Measurements from ENCODE around the gene SPCS2.
"Not testable (repeated sequence)": the region's sequence is repeated elsewhere in the genome, so short reads cannot be mapped to it uniquely, and the experiment has no call there.

SPCS2 gene

DNA sequence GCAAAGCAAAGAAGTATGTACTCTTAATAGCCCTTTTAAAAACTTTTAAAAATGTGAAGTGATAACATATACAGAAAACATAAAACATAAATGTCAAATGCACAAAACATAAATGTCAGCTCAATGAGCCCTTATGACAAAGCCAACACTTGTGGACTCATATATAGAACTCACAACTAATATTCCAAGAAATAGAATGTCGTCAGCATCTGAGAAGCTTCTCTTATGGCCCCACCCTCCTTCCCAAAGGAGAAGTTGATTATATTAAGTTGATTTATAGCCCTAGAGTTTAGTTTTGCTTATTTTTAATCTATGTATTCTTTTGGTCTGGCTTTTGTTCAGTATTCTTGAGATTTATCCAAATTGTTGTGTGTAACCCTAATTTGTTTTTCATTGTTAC is 53.5 kb downstream of the SPCS2 start:
- DNase-seq, result no peak

DNA sequence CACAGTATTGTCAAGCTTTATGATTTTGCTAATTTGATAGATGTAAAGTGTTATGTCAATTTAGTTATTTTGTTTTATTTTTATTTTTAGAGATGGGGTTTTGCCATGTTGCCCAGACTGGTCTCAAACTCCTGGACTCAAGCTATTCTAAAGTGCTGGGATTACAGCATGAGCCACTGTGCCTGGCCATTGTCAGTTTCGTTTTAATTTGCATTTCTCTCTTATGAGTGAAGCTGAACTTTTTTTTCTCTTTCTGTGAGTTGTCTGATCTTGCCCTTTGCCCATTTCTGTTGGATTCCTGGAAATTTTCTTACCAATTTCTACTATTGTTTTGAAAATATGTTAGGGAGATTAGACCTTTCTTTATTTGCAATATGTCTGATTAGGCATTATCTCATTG is 55.1 kb downstream of the SPCS2 start:
- DNase-seq, result no peak

DNA sequence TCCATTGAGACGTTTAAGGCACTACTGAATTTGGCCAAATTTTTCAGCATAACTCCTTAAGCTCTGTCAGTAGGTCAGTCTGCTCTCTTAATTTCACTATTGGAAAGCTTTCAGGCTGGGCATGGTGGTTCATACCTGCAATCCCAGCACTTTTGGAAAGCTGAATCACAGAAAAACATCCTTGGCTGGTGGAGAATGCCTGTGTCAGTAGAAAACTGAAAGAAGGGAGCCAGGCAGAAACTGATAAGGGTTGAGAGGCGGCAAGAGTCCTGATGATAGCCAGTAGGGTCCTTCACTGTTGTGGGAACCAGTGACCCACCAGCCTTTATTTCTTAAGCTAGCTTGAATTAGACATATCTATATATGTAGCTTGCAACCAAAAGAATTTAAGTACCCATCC is 62.3 kb downstream of the SPCS2 start:
- no peak for DNase-seq

DNA sequence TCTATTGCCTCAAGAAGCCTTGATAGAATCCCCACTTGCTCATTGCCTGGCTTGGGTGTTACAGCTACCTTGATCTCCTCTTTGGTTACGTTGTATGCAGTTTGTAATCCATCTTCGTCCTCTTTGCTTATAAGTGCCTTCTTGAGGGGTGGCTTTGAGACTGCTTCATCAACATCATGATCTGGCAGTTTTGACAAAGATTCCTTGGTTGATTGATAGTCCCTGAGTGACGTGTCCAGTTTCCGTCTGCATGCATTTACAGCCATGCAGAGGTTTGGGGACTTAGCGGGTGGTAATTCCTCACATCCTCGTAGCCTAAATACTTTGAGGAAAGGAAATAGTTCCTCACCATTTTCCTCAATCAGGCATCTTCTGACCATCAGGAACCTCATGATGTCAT is 62.8 kb downstream of the SPCS2 start:
- DNase-seq, result no peak

DNA sequence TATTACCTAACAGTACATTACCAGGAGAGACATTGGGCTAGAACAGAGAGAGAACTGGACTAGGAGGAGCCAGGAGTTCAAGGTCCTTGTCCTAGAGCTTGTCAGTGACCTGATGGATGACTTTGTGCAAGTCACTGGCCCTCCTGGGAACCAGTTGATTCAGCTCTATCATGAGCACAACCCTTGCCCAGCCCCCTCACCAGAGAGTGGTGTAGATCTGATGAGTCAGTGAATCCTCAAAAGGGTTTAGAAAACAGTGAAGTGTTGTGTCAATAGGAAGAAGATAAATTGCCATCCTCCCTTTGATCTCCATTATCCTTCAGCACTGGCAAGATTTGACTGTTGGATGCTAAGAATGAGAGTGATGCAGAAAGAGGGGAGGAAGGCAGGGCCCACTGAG is 64.0 kb downstream of the SPCS2 start:
- no peak for DNase-seq

DNA sequence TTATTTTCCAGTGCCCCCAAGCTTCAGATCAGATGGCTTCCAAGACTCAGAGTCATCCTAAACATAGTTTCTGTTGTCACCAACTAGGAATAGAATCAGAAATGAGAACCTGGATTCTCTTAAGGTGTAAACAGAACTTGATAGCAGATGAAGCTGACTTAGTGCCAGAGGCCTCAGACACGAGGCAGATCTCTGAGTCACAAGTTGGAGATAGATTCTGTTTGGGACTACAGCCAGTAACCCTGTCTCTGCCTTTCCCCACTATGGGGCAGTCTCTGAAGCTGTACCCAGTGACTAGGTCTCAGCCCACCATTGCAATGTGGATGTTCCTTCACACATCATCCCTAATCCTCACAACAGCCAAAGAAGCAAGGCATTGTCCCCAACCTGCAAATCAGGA is 65.1 kb downstream of the SPCS2 start:
- no peak for DNase-seq

DNA sequence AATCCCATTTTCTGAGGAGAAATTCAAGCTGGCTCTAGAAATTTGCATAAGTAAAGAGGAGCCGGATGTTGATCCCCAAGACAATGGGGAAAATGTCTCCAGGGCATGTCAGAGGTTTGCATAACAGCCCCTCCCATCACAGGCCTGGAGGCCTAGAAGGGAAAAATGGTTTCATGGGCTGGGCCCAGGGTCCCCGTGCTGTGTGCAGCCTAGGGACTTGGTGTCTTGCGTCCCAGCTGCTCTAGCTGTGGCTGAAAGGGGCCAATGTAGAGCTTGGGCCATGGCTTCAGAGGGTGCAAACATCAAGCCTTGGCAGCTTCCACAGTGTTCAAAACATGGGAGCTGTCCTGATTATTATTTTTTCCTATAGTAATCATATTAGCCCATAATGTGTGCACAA is 70.1 kb downstream of the SPCS2 start:
- DNase-seq, result not testable (repeated sequence)

DNA sequence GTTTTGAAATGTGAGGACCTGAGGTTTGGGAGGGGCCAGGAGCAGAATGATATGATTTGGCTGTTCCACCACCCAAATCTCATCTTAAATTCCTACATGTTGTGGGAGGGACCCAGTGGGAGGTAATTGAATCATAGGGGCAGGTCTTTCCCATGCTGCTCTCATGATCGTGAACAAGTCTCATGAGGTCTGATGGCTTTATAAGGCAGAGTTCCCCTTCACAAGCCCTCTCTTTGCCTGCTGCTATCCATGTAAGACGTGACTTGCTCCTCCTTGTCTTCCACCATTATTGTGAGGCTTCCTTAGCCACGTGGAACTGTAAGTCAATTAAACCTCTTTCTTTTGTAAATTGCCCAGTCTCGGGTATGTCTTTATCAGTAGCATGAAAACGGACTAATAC is 71.3 kb downstream of the SPCS2 start:
- not testable (repeated sequence) for DNase-seq

DNA sequence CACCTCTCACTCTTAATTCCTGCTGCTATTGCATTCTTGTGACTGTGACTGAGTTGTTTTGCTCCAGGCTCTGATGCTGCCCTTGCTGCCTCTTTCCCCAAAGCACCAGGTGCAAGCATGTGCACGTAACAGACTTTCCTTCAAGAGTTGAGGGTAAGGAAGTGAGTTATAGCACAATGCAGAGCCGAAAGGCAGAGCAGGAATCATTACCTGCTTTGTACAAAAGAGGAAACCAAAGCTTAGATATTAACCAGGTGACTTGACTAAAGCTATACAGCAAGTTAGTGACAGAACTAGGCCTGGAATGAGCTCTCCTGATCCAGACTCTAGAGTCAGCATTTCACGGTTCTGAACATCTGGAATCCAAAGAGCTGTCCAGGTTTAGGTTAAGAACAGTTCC is 73.2 kb downstream of the SPCS2 start:
- DNase-seq, result no peak

DNA sequence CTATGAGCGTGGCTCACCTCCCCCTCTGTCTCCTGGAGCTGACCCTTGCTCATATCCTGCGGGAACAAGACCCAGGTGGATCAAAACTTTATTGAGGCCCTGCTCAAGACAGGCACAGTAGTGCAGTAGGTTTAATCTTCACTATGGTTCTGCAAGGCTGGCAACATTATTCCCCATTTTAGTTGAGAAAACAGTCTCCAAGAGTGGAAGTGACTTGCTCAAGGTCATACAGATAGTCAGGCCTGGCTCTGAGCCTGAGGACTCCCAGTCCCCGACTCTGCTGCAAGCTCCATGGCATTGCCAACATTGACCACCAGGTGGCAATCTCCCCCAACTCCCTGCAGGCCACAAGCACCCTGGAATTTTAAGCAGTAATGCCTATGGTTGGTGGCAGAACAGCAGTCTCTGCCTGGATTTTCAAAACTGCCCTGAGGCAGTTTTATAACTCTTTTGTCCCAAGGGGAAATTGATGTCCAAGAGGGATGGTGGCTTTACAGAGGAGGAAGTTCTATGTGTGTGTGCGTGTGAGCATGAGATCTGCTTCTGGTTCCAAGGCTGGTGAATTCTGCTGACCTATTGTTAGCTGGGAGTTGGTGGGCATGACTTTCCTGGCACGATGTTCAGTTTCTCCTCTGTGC is 73.8 kb downstream of the SPCS2 start:
- DNase-seq, result peak; percentile 73

DNA sequence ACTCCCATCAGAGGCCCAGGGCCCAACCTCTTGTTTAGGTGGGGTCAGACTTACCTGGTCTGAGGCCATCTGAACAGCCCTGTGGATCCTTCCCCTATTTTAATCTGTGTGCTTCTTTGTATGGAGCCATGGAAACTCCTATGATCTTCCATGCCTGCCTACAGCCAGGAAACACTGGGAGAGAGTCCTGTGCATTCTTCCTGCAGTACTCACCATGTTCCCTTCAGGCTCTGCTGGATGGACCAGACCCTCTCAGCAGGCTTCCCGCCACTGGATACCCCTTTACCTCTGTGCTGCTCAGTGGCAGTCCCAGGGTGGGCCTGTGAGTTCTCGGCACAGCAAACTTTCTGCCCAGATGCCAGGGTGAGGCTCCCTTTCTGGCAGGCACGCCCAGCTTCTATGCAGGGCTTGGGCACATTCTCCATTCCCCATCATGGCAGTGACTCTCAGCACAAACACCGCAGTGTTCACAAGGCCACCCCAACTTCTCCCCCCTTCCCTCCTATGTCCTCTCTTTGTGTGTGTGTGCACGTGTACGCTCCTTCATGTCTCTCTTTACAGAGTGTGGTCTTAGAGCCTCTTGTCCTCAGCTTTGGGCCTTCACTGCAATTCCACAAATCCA is 74.5 kb downstream of the SPCS2 start:
- DNase-seq, result no peak

DNA sequence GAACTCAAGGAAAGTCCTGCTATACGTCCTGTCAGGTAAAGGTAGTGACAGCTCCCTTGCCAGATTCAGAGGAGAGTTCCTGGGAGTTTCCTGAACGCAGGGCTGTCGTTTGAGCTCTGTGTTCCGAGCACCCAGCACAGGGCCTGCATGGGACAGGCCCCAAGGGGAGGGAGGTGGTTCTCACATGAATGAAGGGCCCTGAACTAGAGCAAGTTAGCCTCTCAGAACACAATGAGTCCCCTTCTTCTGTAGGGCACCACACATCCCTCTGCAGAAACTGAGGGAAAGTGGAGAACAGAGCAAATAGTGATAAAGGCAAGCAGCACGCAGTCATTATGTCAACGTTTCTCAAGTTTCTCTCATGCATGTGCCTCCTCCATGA is 75.0 kb downstream of the SPCS2 start:
- DNase-seq, result no peak

DNA sequence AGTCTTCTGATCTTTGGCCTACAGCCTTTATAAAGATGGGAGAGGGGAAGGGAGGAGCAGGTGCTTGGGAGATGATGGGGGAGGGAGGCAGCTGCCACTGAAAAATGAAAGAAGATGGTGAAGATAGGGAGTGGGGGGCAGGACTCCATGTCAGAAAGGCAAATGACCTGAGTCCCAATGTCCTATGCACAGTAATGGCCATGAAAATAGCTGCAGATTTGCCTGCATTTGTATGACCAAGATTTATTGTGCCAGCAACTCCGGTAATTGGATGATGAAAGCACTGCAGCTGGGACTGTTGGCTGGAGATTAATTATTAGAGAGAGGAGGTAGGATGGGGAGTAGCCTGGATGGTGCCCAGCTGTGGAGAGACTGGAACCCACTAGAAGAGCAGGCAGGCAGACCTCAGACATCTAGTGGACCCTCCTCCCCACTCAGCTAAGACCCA is 75.7 kb downstream of the SPCS2 start:
- no peak for DNase-seq

DNA sequence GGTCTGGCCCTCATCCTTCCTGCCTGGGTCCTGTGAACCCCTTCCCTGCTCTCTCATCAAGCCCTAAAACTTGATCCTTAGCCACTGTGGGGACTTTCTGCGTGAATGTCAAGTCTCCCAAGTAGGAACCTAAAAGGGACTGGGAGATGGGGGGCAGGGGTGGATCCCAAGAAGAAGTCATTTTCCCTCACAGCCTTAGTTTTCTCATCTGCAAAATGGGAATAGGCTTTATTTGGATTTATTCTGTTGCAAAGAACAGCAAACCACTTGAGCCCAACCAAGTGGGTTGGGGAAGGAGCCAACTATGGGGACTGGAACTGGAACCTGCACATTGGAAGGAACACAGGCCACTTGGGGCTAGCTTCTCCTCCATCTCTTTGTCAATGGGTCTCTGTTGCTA is 76.5 kb downstream of the SPCS2 start:
- no peak for DNase-seq

DNA sequence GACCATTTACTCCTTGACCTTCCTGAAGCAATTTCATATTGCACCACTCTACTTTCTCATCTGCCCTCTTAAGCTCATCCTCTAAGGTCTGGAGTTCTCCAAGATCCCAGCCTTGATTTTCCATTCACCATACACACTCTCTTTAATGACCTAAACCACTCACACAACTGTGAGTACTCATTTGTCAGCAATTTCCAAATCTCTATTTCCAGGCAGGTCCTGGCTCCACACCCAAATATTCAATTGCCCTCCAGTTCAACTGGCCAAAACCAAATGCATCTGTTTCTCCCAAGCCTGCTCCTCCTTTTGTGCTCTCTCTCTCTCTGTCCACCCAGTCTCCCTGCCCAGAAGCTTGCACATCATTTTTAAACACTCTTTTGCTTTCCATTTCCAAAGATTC is 79.3 kb downstream of the SPCS2 start:
- DNase-seq, result no peak

Data from CD4-positive, alpha-beta T cell treated with Interleukin-17A for 1 hour (primary cell).